Dedifferentiated amniotic fluid mesenchymal stem cell (primary cell): Measurements from ENCODE around the gene RABL2A.
"Not testable (repeated sequence)": the region's sequence is repeated elsewhere in the genome, so short reads cannot be mapped to it uniquely, and the experiment has no call there.

ENCODE experiments used
- DNase-seq: peaks from one replicate; pipeline ENCODE4 v3.0.0-alpha.2; 2016; ENCODE audit errors: extremely low spot score

Gene RABL2A

DNA sequence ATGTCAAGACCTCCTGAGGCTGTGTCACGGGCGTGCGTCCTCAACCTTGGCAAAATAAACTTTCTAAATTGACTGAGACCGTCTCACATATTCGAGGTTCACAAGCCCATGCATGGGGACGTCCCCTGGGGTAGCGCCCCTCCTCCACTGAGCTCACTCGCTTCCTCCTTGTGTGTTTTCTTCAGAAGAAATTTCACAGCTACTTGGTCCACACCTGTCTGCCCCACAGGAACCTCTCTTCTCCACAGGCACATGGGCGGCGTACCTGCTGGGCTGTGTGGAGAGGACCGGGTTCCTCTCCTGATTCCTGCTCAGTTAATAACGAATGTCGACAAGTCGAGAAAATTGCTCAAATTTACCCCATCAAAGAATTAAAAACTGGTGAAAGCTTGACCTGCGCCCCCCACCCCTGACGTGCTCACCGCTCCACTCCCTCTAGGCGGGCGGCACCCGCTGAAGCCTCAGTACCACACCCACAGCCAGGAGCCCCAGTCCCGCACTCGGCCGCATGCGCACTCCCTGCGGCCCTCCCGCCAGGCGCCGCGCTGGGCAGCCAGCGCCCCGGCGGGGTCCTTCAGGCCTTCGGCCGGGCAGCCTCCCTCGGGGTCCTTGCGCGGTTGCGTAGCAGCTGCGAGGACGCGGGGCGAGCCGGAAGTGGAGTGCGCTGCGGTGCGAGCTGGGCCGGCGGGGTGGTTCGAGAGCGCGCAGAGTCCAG lies at the start of gene RABL2A:
Gene RABL2A, plus strand, starts transcription at position 651 of the 715 bp plus-strand sequence. CDS start 1,341 bp downstream, outside the sequence.
- DNase-seq: peak; percentile 49

- not testable (repeated sequence) for DNase-seq
Observed at GRCh38 chr2:113578508-113578907, 48.6 kb upstream of the RABL2A start.

- not testable (repeated sequence) for DNase-seq
Observed at GRCh38 chr2:113582473-113582872, 44.6 kb upstream of the RABL2A start.

GRCh38 chr2:113583521-113584225 lies 43.4 kb upstream of the RABL2A start:
- peak; percentile 35 for DNase-seq

DNA sequence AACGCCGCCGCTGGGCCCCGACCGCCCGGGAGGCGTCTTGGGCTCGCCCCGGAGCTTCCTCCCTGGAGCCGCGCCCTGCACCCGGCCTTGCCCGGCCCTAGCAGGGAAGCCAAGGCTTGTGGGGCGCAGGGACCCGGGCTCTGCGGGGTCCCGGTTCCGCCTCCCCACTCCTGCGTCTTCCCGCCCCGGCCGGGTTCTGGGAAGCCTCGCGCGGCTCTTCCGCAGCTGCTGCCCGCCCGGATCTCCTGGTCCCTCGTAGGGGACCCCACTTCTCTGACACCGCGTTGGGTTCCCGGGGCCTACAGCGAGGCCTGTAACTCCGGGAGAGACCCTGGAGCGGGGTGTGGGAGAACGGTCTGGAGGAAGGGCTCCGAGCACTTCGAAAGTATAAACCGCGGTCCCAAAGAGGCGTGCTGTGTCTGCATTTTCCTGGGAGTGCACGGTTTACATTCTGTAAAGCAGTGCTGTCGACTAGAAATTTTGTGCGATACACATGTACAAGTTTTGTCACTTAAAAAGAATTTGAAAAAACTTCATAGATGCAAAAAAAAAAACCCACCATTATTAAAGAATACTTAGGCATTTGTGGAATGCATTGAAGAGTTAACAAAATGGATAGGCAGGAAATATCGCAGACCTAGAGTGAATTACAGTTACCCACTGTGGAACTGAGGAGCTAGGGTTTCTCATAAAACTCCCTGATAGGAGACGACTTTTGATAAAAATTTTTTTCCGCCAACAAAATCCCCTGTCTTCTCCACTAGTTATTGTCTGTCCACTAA lies 42.6 kb upstream of the RABL2A start:
- not testable (repeated sequence) for DNase-seq

DNA sequence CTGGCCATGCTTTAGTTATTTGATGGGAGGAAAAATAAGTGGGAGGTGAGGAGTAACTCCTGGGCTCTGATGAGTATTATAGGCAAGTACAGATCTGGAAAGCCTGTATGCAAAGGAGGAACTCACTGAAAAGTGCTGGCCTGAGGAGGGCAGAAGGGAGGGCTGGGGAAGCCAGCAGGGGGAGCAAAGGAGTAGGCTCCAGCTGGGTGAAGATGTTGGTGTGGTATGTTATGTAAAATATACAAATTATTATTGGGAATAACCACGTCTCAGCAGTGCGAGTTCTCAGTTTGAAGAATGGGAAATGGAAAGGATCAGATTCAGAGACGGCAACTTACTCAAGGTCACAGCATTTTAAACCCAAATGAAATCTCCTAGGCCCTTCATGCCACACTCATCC lies 39.9 kb upstream of the RABL2A start:
- DNase-seq: peak; percentile 26

GRCh38 chr2:113589591-113589990 lies 37.5 kb upstream of the RABL2A start:
- DNase-seq: not testable (repeated sequence)

GRCh38 chr2:113591926-113592325 lies 35.1 kb upstream of the RABL2A start:
- DNase-seq: not testable (repeated sequence)

DNA sequence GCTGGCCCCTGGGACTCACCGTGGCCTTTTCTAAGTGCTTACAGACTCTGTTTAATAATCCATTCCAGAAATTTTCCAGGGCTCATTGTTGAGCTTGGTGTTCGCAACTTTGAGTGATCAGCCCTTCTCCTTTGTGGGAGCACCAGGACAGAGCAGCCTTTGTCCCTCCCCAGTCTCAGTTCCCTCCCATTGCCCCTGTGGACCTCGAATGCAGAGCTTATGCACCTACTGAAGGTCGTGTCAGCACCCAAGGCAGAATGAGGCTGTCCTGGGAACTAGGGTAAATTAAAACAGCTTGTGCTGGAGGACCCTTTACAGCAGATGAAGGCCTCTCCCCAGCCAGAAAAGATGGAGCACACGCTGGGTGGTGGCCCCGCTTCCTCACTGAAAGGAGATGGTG lies 33.8 kb upstream of the RABL2A start:
- not testable (repeated sequence) for DNase-seq

DNA sequence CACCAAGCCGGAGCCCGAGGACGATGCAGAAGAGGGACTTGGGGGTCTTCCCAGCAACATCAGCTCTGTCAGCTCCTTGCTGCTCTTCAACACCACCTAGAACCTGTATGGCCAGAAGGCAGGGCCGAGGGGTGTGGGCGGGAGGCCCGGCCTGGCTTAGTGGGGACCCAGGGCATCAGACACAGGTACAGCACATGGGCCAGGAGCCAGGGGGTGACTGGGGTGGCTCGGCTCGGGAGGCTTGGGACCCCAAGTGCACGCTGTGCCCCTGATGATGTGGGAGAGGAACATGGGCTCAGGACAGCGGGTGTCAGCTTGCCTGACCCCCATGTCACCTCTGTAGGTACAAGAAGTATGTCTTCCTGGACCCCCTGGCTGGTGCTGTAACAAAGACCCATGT lies 31.3 kb upstream of the RABL2A start:
- DNase-seq: not testable (repeated sequence)

GRCh38 chr2:113597164-113597563 lies 29.9 kb upstream of the RABL2A start:
- not testable (repeated sequence) for DNase-seq

DNA sequence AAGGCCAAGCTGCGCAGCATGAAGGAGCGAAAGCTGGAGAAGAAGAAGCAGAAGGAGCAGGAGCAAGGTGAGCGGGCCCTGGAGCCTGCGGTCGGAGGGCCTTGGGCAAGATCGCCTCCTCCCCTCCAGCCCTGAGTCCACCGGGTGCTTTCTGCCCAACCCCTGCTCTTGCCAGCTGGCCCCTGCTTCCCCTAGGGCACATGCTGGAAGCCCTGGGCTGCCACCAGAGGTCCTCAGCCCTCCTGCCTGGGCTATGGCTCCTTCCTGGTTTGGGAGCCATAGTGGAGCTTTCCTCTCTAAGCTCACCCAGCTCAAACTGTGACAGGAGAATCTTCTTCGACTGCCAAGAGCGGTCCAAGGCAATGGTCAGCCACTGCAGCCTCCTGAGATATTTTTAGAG lies 29.5 kb upstream of the RABL2A start:
- not testable (repeated sequence) for DNase-seq

GRCh38 chr2:113598180-113598579 lies 28.9 kb upstream of the RABL2A start:
- DNase-seq: not testable (repeated sequence)

DNA sequence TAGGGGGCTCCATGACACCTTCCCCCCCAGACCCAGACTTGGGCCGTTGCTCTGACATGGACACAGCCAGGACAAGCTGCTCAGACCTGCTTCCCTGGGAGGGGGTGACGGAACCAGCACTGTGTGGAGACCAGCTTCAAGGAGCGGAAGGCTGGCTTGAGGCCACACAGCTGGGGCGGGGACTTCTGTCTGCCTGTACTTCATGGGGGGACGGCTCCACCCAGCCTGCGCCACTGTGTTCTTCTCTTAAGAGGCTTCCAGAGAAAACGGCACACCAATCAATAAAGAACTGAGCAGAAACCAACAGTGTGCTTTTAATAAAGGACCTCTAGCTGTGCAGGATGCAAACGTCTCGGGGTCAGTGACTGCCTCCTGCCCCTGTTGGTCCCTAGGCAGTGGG lies 28.3 kb upstream of the RABL2A start:
- DNase-seq: not testable (repeated sequence)

- DNase-seq: not testable (repeated sequence)
Observed at GRCh38 chr2:113599208-113599607, 27.9 kb upstream of the RABL2A start.

GRCh38 chr2:113602040-113602769 lies 24.9 kb upstream of the RABL2A start:
- not testable (repeated sequence) for DNase-seq

GRCh38 chr2:113602869-113603466 lies 24.1 kb upstream of the RABL2A start:
- no peak for DNase-seq

- peak; percentile 87 for DNase-seq
Observed at GRCh38 chr2:113603467-113604084, 23.5 kb upstream of the RABL2A start.

GRCh38 chr2:113604085-113604477 lies 23.0 kb upstream of the RABL2A start:
- peak; percentile 93 for DNase-seq

DNA sequence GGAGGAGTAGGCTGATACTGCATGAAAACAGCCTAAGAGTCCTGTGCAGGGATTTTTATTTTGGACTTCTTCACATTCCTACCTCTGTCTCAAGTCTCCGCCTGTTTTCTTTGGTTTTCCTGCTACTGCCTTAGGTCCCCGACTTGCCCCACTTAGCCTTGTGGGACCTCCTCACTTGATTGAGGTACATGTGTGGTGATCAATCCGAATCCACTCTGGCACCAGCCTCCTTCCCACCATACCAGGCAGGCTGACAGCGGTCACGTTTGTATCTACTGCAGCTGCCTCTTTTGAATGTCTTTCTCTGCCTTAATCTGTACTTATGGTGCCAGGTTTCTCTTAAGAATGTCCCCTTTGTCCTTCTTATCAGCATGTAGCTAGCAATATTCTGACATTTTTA lies 22.4 kb upstream of the RABL2A start:
- DNase-seq: not testable (repeated sequence)

- not testable (repeated sequence) for DNase-seq
Observed at GRCh38 chr2:113606036-113606435, 21.0 kb upstream of the RABL2A start.
